GM19240 (cell line): ENCODE data around the gene STEAP1B.
"Not testable (repeated sequence)": the region's sequence is repeated elsewhere in the genome, so short reads cannot be mapped to it uniquely, and the experiment has no call there.

ENCODE experiments used
- DNase-seq: peaks from one replicate; pipeline ENCODE4 v3.0.0; 2011; ENCODE audit warnings: low spot score; ENCODE audit not compliant: insufficient read length

STEAP1B gene

DNA sequence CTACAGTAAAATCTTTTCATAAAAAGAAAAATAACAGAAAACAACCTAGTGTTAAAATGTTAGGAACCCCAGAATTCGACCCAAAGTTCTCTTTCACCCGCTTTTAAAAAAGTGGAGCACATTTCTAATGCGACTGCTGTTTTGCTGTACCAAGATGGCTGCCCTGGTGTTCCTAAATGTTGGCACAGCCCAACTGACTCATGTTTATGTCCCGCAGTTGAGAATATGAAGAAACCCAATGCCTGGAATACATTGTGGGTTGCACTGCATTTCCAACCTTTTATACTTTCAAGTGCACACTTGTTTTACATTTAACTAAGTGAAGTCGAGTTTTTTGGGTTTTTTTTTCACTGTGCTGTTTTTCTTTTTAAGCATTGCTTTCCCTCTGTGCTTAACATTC is 944 bp downstream of the STEAP1B start:
- no peak for DNase-seq

DNA sequence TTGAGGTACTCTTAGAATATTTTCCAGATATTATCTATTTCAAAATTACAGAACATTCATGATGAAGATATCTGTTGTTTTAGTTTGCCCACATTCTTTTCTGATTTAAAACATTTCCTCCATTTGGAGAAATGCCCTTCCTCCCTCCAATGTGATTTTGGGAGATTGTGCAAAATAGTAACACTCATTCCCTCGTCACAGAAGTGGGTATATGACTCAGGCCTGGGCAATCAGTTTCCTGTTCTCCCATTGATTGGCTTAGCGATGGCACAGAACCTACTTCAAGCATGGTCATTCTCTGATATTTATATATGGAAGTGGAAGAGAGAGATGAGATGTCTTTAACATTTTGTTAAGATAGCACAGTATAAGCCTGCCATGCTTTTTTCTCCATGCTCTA is 3.1 kb downstream of the STEAP1B start:
- not testable (repeated sequence) for DNase-seq

DNA sequence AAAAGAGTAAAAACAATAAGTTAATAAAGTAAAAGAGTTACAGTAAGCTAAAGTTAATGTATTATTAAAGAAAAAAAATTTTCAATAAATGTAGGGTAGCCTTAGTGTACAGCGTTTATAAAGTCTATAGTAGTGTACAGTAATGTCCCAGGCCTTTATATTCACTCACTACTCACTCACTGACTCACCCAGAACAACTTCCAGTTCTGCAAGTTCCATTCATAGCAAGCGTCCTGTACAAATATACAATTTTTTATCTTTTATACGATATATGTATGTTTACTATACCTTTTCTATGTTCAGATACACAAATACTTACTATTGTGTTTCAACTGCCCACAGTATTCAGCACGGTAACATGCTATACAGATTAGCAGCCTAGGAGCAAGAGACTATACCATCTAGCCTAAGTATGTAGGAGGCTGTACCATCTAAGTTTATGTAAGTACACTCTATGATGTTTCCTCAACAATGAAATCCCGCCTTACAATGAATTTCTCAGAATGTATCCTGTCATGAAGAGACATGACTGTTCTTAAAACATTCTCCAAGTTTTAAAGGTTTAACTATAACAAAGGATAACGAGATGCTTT is 3.6 kb downstream of the STEAP1B start:
- DNase-seq = not testable (repeated sequence)

DNA sequence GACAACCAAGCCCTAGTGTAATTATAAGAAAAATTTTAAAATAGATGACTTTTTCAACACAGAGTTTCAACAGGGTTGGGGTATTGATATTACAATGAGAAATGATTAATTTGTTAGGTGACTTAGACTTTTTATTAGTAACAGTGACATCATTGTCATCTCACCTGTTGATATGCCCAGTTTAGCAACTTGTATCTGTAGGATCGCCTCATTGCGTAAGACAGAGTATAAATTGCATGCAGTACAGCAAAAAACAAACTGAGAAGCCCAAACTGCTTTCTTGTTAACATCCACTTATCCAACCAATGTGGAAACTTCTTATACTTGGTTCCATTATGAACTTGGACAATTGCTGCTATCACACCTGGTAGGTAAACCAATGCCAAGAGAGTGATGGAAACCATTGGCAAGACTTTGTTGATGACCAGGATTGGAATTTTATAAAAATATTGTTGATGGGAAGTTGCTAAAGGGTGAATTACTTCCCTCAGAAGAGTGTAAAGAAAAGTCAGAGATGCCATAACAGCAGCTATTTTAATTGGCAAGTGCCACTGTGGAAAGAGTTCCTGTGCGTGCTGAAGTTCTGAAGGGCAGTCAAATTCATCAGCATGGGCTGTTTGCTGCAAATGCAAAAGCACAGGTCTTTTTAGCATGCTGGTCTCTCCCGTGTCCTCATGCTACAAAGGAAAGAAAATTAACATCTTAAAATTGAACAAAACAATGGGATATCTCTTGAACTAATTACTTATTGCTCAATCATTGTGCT is 6.6 kb downstream of the STEAP1B start:
- DNase-seq = not testable (repeated sequence)

DNA sequence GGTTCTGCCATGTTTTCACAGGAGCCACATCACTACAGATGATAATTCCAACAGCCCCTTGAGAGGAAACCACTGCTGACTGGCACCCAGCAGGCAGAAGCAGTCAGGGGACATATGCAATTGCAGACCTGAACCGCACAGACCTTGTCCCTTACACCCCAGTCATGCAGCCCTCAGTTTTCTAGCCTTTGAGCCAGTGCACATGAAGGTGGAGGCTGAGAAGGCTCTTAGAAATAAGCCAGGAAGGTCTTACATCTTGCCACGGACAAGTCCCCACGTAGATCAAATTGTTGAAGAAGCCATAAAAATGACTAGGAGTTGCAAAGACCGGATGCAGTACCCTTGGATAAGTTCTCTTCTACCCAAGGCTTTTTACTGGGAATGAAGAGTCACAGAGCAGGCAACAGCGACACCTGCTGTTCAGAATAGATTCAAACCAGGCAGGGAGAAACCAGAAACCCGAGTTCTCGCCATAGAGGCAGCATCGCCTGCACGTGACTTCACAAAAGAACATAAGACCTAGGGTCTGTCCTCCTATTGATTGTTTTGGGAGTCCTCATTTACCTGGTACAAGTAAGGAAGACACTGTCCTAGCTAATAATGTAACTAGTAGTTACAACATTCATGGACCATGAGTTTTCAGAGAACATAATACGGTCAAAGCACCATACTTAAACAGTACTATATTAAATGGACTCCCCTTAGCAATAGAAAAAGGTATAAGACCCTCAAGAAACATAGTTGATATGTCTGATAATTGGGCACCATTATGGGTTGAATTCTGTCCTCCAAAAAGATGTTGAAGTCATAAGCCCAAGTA is 11.1 kb downstream of the STEAP1B start:
- peak; percentile 26 for DNase-seq

DNA sequence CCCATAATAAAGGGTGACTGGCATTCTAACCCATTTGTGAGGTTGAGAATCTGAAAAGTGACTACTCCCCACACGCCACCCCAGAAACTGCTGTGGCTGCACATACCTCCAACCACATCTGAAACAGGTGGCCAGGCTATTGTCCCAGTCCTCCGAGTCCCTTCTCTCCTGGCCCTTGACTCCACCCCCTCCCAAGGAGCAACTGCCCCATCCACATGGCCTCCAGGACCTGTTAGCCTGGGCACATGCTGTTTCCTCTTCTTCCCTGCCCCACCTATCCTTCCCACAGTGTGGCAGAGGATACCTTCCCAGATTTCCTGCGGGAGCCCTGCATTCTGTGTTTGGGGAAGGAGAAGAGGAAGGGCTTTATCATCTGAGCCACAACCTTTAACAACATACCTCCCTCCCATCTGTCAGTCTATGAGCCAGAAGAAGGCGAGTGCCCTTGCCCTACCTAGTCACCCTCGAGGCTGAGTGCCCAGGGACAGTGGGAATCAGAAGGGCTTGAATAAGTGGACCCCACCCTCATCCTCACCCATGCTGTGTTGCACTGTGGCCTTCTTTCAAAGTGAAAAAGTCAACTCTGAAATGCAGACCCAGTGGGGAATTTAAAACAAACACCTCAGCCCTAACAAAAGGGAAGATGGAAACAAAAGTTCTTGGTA is 11.9 kb downstream of the STEAP1B start:
- no peak for DNase-seq

DNA sequence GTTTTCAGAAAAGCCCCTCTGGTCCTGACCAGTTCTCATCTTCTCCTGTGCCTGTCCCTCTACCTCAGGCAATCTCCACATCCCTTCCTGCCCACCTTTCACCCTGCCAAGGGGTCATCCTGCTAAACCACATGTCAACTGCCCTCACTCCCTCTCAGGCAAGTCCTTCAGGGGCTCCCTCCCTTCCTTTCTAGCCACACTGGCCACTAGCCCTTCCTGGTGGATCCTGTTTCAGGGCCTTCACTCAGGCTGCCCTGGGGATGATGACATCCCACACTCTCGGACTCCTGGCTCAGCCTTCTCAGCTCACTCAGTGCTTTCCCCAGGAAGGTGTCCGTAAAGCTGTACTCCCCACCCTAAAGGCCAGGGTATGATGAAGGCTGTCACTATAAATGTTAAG is 13.4 kb downstream of the STEAP1B start:
- DNase-seq = no peak

DNA sequence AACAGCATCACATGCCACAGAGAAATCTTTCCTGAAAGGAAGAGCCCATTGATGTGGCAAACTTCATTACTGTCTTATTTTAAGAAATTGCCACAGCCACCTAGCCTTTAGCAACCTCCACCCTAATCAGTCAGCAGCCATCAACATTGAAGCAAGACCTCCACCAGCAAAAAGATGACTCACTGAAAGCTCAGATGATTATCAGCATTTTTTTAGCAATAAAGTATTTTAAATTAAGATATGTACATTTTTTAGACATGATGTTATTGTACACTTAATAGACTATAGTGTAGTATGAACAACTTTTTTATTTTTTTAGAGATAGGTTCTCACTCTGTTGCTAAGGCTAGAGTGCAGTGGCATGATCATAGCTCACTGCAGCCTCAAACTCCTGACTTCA is 14.8 kb downstream of the STEAP1B start:
- no peak for DNase-seq

DNA sequence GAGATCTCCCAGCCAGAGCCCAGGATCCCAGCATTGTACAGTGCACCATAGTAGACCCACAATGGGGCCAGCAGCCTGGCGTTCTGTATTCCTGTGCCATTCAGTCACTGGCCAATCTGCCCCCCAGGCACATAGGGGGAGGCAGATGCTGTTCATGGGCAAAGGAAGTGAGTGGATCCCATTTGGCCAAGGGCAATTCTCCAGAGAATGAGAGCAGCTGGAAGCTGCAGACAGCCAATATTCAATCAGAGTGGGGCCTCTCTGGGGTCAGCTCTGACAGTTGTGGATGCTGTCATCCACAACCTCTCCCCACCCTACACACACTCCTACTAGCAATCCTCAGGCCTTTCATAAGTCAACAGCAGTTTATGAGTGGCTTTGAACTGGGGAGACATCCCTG is 17.5 kb downstream of the STEAP1B start:
- DNase-seq = no peak

DNA sequence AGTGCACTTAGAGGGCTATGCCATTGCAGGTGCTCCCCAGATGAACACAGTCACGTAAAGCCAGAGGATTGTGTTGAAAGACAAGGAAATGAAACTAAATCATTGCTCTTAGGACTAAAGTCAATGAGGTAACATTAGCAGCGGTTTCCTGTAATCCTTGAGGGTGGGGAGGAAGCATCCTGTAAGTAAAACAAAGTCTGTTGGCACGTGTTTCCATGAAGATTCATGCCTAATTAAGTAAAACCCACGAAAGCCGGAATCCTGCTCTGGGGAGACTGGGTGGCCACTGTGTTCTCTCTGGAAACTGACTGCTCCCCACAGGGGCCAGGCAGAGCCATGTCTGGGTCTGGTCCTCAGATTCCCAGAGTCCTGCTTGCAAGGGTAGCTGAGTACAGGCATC is 18.3 kb downstream of the STEAP1B start:
- DNase-seq = no peak

DNA sequence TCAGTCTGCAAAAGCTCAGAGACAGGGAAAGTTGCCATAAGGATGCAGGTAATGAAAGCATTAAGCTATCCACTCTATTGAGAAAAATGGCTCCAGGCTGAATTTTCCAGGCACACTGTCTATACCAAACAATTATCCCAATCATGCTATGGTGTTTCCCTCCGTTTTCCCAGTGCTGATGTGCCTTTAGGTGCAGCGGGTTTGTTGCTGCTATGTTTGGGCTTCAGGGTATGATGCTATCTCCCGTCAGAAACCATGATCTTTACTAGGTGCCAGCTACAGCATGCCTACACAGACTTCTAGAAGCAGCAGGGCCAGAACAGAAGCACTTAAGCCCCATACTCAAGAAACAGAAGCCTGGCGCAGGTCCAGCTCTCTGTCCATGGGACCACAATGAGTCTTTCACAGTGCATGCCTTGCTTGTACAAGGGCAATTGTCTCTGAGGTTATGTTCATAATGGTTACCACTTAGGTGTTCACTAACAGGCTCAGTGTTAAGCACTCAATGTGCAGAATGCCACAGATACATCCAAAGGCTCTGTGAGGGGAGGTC is 19.4 kb downstream of the STEAP1B start:
- DNase-seq = no peak

DNA sequence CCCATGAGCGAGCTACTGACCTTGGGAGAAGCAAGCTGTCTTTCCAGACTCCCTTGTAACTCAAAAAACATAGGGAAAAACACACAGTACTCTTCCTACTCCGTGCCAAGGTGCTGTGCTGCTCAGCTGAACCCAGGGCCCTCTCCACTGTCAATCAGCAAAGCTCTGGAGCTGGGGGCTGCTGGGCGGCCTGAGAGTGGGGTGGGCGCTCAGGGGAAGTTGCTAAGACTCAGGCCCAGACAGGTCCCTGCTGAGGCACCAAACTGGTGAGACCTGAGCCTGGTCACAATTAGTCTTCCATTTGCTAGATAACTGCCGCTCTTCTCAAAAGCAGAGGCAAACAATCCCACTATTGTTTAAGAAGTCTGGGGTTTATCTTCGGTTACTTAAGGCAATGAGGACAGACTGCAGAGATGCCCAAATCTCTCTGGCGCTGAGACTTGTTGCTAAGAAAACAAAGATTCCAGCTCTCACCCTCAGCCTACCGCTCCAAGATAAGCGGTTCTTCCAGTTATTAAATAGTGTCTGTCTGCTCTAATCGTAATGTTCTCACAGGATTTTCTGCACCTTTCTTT is 22.0 kb downstream of the STEAP1B start:
- no peak for DNase-seq

DNA sequence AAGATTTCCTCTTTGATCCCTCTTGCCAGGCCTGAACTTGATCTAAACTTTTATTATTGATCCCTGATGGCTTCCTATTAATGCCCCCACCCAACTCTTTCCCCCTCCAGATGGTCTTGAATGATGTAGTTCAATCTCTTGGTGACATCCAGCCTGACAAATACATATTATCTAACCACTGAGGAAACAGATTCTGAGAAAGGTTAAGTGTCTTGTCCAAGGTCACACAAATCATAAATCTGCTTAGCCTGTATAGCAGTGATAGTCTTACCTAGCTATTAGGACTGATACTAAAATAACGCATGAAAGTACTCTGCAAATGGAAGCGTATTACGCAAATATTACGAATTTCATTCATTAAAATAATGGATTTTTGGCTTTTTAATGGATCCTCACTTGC is 22.7 kb downstream of the STEAP1B start:
- no peak for DNase-seq

DNA sequence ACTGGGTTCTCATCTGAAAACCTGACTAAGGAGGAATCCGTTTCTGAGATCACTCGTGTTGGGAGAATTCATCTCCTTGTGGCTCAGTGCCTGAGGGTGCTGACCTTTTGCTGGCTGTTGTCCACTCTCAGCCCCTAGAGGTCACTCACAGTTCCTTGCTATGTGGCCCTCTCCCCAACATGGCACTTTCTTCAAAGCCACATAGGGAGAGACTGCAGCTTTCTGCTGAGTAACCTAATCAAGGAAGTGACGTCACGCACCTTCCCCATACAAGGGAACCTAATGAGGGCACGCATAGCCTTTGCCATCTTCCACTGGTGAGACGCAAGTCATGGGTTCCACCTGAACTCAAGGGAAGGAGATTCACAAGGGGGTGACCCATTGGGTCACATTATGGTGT is 23.2 kb downstream of the STEAP1B start:
- no peak for DNase-seq

DNA sequence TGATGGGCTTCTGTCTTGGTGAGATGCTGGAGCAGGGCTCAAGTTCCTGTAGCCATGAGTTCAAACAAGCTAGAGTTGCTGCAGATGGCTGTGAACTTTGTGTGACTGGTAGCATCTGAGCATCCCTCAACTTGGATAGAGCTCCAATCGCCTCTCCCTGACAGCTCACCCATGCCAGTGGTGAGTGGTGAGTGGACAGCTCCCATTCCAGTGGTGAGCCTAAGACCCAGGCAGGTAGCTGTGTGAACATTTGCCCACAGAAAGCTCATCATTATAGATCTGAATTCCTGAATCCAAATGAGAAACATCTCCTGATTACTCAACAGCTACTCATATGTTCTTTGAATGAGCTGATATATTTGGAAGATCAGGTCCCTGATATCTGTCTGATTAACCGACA is 25.3 kb downstream of the STEAP1B start:
- no peak for DNase-seq

DNA sequence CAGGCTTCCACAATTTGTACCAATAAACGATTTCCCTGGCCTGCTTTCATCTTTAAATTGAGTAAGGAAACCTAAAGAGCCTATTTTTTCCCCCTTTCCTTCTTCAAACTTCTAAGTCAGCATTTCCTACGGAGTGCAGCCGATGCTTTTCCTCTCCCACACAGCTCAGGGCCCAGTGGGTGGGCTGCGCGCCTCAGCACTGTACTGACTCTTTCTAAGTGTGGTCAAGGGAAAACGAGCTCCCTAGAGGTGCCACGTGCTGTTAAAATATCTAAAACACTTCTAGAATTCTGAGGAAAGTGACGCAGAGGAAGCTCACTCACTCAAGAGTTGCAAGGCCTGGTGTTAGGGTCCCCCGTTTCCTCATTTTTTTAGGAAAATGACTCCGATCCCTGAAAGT is 29.0 kb downstream of the STEAP1B start:
- no peak for DNase-seq

DNA sequence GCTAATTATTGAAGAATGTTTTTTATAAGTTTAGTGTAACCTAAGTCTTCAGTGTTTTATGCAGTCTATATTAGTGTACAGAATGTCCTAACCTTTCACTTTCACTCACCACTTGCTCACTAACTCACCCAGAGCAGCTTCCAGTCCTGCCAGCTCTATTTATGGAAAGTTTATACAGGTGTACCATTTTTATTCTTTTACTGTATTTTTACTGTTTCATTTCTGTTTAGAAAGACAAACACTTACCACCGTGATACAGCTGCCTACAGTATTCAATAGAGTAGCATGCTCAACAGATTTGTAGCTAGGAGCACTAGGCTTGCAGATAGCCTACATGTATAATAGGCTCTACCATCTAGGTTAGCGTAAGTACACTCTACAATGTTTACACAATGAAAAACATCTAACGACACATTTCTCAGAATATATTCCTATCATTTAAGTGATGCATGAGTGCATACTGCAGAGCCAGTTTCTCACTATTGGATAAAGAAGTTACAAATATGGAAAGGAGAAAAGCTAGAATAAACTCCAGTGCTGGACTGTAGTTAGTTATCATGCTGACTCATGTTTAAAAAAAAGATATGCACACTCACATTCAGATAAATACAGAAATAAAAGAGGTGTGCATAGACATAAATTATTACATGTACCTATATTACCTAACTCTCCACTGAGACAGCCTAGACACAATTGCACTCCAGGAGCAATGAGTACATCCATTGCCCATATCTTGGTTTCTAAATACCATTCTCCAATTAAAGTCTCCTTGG is 30.4 kb downstream of the STEAP1B start:
- no peak for DNase-seq

DNA sequence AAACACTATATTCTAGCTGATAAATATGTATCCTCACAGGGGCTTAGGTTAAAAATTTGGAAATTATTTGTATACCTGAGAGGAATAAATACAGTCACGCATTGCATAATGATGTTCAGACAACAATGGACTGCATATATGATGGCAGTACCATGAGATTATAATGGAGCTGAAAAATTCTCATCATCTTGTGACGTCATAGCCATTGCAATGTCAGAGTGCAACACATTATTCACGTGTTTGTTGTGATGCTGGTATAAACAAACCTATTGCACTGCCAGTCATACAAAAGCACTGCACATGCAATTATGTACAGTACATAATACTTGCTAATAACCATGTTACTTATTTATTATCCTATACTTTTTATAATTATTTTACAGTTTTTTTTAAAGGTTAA is 31.4 kb downstream of the STEAP1B start:
- DNase-seq = no peak

DNA sequence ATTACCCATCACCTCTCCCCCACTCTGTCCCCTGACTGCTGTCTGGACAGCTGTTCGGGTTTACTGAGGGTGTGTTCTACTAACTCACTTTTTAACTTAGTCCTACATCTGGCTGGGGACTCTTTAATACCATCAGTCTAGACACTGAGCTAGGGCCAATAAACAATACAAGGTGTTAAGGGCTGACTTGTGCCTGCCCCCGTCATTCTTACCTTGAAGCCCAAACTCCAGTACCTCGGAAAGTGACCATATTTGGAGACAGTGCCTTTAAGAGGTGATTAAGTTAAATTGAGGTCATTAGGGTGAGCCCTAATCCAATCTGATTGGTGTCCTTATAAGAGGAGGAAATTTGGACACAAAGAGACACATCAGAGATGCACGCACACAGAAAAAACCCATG is 35.7 kb downstream of the STEAP1B start:
- DNase-seq = no peak

DNA sequence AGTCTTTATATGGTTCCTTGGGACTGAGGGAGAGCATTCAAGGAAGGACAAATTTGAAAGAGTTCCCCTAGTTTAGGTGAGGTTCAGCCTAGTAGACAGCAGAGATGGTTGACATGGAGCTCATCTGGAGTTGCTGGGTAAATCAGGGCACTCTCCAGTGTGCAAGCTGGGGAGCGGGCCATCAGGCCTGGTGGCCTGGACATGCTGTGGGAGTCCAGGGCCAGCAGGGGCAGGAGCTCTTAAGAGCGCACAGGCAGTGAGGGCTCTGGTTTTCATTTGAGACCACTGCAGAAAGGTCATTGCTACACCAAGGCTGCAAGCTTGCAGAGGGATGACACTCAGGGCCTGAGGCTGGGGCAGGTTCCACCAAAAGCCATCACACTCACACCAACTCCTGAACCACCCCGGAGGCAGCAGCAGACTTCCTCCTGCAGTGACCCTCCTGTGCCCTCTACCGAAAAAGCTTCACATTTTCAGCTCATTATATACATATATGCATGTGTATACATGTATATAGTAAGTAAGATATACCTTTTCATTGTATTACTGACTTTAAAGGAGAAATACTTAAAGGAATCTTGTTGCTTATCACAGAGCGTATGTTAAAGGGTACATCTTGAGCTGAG is 39.5 kb downstream of the STEAP1B start:
- DNase-seq = no peak
